AG09319 (cell line): ENCODE measurements around the gene HCAR2.
A peak's percentile ranks its signal among the peaks of the same experiment; 100 is the strongest.
"Not testable (repeated sequence)": the region's sequence is repeated elsewhere in the genome, so short reads cannot be mapped to it uniquely, and the experiment has no call there.

Experiments
- DNase-seq: peaks from one replicate; pipeline ENCODE4 v3.0.0-alpha.2; 2010; ENCODE audit warnings: low read depth; ENCODE audit errors: extremely low read depth
- CTCF ChIP-seq: IDR thresholded peaks from 2 replicates; pipeline ENCODE4 v1.5.1; 2011; ENCODE audit warnings: low read depth, mild to moderate bottlenecking, inconsistent platforms, low read length, moderate library complexity

Gene HCAR2

GRCh38 chr12:122702890-122703611 lies at the start of gene HCAR2:
Gene HCAR2, minus strand, starts transcription at chr12:122703357. Its CDS starts 74 bp downstream, at chr12:122703283.
- not testable (repeated sequence) for DNase-seq

- DNase-seq, result peak; percentile 86
- peak; percentile 93 for TF ChIP-seq CTCF
These were observed 49.5 kb upstream of the HCAR2 start, which contains the start of gene DENR for GRCh38 chr12:122752464-122753318. Gene DENR, plus strand, starts transcription at chr12:122752824. Its CDS starts 878 bp downstream, at chr12:122753702.

GRCh38 chr12:122750781-122751515 lies 47.8 kb upstream of the HCAR2 start:
- DNase-seq, result not testable (repeated sequence)

- no peak for DNase-seq
- no peak for TF ChIP-seq CTCF
These were observed 46.6 kb upstream of the HCAR2 start for GRCh38 chr12:122749569-122750332.

GRCh38 chr12:122747224-122748135 lies 44.3 kb upstream of the HCAR2 start:
- DNase-seq, result no peak
- no peak for TF ChIP-seq CTCF

- no peak for DNase-seq
- no peak for TF ChIP-seq CTCF
These were observed 40.9 kb upstream of the HCAR2 start for GRCh38 chr12:122743895-122744525.

- TF ChIP-seq CTCF, result no peak
- DNase-seq, result no peak
These were observed 37.2 kb upstream of the HCAR2 start for GRCh38 chr12:122740351-122740750.
